ENCODE data around the gene CCRL2.

The CCRL2 gene, protein sequence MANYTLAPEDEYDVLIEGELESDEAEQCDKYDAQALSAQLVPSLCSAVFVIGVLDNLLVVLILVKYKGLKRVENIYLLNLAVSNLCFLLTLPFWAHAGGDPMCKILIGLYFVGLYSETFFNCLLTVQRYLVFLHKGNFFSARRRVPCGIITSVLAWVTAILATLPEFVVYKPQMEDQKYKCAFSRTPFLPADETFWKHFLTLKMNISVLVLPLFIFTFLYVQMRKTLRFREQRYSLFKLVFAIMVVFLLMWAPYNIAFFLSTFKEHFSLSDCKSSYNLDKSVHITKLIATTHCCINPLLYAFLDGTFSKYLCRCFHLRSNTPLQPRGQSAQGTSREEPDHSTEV

DNA sequence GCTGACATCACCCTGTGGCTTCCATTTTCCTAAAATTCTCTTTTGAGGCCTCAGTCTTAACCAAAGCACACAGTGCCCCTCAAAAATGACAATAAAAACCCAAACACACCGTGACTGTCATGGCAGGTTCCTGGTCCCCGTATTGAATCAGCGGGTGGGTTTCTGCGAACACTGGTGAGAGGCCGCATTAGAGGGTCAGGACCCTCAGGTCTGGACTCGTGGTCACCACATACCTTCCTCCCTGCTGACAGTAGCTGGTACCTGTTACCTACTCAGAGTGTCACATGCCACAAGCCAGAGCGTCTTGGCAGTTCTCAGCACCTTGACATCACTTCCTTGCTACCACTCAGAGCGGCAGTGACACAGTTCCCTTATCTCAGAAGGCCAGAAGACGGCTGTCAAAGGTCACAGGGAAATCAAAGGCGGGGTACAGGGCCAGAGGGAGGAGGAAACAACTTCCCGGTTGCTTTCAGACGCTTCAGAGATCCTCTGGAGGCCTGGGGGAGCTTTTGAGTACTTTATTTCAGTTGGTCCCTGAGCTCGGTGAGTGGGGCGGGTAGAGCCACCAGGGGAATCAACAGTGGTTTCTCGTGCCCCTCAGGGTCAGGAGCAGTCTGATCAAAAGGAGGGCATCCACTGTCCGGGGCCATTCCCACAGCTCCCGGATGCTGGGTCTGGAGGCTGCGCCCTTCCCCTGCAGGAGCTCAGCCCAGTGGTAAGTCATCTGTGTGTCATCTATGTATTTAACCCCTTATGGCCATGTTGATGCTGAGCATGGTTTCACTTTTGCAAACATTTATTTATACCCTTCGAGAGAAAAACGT is at the start of gene CCRL2, which contains the start of gene CCR5AS:
CCRL2 (plus strand) TSS at position 472 of the 824 bp plus-strand sequence. CDS start 821 bp downstream, outside the sequence.
CCR5AS (minus strand) TSS at position 279 of the 824 bp plus-strand sequence.
- no peak for DNase-seq

- no peak for DNase-seq
Observed at GRCh38 chr3:46358466-46358865, 48.6 kb upstream of the CCRL2 start.

DNA sequence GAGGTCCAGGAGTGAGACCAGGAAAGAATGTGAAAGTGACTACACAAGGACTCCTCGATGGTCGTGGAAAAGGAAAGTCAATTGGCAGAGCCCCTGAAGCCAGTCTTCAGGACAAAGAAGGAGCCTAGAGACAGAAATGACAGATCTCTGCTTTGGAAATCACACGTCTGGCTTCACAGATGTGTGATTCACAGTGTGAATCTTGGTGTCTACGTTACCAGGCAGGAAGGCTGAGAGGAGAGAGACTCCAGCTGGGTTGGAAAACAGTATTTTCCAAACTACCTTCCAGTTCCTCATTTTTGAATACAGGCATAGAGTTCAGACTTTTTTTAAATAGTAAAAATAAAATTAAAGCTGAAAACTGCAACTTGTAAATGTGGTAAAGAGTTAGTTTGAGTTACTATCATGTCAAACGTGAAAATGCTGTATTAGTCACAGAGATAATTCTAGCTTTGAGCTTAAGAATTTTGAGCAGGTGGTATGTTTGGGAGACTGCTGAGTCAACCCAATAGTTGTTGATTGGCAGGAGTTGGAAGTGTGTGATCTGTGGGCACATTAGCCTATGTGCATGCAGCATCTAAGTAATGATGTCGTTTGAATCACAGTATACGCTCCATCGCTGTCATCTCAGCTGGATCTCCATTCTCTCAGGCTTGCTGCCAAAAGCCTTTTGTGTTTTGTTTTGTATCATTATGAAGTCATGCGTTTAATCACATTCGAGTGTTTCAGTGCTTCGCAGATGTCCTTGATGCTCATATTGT is 47.1 kb upstream of the CCRL2 start:
- peak; percentile 80 for DNase-seq

GRCh38 chr3:46360907-46361306 is 46.2 kb upstream of the CCRL2 start:
- DNase-seq: no peak

DNA sequence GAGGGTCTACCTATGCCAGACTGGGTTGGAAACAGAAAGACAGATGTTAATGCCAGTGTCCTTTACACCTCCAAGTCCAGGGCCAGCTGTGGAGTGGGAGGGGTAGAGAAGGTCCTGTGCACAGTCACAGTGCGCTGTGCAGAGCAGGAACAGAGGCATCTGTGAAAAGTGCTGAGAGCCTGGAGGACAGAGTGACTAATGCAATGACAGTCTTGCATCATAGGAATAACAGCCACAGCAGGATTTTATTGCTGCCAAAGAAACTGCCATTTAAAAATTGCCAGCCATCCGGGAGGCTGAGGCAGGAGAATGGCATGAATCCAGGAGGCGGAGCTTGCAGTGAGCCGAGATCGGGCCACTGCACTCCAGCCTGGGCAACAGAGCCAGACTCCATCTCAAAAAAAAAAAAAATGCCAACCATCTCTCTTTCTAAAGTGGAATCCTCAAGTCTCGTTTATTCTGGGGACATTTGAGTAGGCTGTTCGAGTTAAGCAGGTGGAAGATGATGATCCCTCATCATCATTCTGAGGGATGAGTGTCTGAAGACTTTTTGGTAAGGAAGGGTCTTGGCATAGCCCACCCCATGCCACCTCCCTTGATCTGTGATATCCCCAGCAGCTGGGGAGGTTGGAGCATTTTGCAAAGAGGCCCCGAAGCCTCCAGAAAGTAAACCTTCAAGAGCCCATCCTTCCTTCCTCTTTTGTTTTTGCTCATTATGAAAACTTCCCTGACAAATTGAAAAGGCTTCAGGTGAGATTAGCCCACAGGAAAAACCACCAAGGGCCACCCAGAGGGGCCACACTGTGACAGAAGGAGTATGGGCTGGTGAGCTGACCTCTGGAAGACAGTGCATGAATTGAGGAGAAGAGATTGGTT is 45.4 kb upstream of the CCRL2 start:
- no peak for DNase-seq

DNA sequence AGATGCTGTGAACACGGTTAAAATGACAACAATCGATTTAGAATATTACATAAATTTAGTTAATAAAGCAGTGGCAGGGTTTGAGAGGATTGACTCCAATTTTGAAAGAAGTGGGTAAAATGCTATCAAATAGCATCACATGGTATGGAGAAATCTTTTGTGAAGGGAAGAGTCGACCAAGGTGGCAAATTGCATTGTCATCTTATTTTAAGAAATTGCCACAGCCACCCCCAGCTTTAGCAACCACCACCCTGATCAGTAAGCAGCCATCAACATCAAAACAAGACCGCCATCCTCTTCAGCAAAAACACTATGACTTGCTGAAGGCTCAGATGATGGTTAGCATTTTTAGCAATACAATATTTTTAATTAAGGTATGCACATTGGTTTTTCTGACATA is 42.0 kb upstream of the CCRL2 start:
- DNase-seq: no peak

DNA sequence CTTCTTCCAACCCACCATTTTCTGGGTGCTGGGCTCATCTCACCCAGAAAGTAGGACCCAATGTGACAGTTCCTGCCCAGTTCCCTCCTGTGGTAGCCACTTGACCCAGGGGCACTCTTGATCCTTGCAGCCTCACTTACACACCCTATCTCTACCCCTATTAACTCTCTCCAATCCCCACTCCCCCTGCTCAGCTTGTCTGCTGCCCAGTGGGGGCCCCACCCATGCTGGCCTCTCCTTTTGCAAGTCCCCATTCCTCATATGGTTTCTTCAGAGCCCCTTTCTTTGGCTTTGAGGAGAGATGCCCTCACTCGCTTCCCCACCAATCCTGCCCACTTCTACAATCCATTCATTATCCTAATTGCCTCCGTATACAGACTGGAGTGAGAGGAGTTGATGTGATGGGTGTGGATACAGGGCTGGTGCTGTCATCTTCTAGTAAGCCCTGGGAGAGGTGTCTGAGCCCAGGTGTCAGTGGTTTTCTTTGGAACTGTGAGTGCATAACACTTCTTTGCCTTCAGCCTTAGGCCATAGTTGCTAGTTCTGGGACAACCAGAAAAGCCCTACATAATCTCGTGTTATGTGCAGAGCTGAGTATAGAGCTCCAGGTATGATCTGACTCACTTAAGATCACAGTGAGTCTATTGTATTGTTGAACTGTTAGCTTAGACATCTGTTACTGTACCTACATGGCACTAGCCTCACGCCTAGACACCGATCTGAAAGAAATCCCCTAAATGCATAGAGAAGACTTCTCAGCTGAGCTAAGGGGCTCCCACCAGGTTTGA is 41.1 kb upstream of the CCRL2 start:
- DNase-seq: no peak

- no peak for DNase-seq
Observed at GRCh38 chr3:46367811-46368210, 39.2 kb upstream of the CCRL2 start.

GRCh38 chr3:46368569-46368968 is 38.5 kb upstream of the CCRL2 start:
- DNase-seq: no peak

GRCh38 chr3:46369151-46369550 is 37.9 kb upstream of the CCRL2 start:
- DNase-seq: no peak

- no peak for DNase-seq
Observed at GRCh38 chr3:46369675-46370132, 37.4 kb upstream of the CCRL2 start.

GRCh38 chr3:46370839-46371518 is 36.1 kb upstream of the CCRL2 start, which contains the start of gene CCR5:
CCR5 (plus strand) TSS chr3:46370946; CDS start chr3:46372903, 1,957 bp downstream.
- DNase-seq: no peak

GRCh38 chr3:46371519-46372340 is 35.3 kb upstream of the CCRL2 start:
- DNase-seq: no peak

DNA sequence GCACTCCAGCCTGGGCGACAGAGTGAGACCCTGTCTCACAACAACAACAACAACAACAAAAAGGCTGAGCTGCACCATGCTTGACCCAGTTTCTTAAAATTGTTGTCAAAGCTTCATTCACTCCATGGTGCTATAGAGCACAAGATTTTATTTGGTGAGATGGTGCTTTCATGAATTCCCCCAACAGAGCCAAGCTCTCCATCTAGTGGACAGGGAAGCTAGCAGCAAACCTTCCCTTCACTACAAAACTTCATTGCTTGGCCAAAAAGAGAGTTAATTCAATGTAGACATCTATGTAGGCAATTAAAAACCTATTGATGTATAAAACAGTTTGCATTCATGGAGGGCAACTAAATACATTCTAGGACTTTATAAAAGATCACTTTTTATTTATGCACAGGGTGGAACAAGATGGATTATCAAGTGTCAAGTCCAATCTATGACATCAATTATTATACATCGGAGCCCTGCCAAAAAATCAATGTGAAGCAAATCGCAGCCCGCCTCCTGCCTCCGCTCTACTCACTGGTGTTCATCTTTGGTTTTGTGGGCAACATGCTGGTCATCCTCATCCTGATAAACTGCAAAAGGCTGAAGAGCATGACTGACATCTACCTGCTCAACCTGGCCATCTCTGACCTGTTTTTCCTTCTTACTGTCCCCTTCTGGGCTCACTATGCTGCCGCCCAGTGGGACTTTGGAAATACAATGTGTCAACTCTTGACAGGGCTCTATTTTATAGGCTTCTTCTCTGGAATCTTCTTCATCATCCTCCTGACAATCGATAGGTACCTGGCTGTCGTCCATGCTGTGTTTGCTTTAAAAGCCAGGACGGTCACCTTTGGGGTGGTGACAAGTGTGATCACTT is 34.3 kb upstream of the CCRL2 start:
- no peak for DNase-seq

GRCh38 chr3:46374755-46375154 is 32.3 kb upstream of the CCRL2 start:
- no peak for DNase-seq

- no peak for DNase-seq
Observed at GRCh38 chr3:46375218-46375617, 31.8 kb upstream of the CCRL2 start.

- DNase-seq: no peak
Observed at GRCh38 chr3:46375814-46376213, 31.2 kb upstream of the CCRL2 start.

DNA sequence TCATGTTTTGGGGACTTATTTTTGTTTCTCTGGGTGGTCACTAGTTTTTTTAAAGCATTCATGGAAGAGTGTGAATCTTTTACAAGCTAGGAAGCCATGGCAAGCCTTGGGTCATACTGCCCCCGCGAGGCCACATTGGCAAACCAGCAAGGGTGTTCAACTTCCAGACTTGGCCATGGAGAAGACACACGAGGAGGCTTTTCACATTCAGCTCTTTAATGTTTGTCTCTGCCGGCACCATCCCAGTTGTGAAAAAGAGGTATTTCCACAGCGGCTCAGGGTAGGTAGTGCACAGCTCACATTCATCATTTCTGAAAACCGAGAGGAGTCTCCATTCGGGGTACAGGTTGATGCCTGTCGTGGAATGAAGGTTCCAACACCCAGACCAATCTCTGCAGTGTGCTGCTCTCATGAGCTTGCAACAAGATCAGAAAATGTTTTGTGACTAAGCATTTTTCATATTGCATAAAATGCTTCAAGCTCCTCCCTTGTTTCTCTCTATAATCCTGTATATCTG is 28.6 kb upstream of the CCRL2 start:
- no peak for DNase-seq

Measured in NCI-H1105 treated with DMSO at 0.1 percent for 48 hours (cell line).